PC-9 (cell line): ENCODE results near the gene SNTG2. TPM values are rescaled to one million over a fixed set of nuclear protein-coding genes. Genes with fewer than 3 reads are reported as not detected.

Source experiments
- BruUV-seq: library from RNA; stranded (reverse); fragments of 400-500 nt; replicated peaks from 2 replicates; lab custom pipeline; 2021; lab: Mats Ljungman, UMichigan
- CTCF ChIA-PET: fragments of 300-600 bp; sonication (Branson Sonifier 250); formaldehyde crosslinking; loops from one replicate; lab custom pipeline; 2022; ENCODE audit warnings: antibody characterized with exemption; lab: Charles Lee
- POLR2A ChIA-PET: fragments of 300-600 bp; sonication (Branson Sonifier 250); formaldehyde crosslinking; loops from one replicate; lab custom pipeline; 2022; ENCODE audit warnings: antibody characterized with exemption; ENCODE audit not compliant: unreplicated experiment; lab: Charles Lee
- DNase-seq, 2 experiments: peaks; one replicate each; pipeline versions ENCODE4 v3.0.0 to v3.0.0-alpha.2; 2015 to 2022; ENCODE audit warnings: mixed read lengths in 1 of 2
- H2AFZ ChIP-seq: fragments of 200-600 bp; sonication (generic); 2 replicates; pipeline ENCODE4 v1.8.1; 2017; ENCODE audit warnings: antibody characterized with exemption
- H3F3A ChIP-seq: fragments of 200-600 bp; sonication (generic); 2 replicates; pipeline ENCODE4 v1.8.1; 2017; ENCODE audit warnings: antibody characterized with exemption, mild to moderate bottlenecking, low read depth; ENCODE audit not compliant: insufficient read depth
- H3K27ac ChIP-seq: fragments of 200-600 bp; sonication (generic); 2 replicates; pipeline ENCODE4 v1.6.1; 2016; ENCODE audit warnings: mixed run types
- H3K27me3 ChIP-seq: fragments of 200-600 bp; sonication (generic); 2 replicates; pipeline ENCODE4 v1.6.1; 2016; ENCODE audit warnings: low read depth, mixed run types; ENCODE audit not compliant: insufficient read depth
- H3K36me3 ChIP-seq: fragments of 200-600 bp; sonication (generic); 2 replicates; pipeline ENCODE4 v1.6.1; 2016; ENCODE audit warnings: low read depth, mixed run types
- H3K4me1 ChIP-seq: fragments of 200-600 bp; sonication (generic); replicated peaks from 2 replicates; pipeline ENCODE4 v1.6.1; 2016; ENCODE audit warnings: mixed run types; ENCODE audit not compliant: insufficient read depth
- H3K4me2 ChIP-seq: fragments of 200-600 bp; sonication (generic); 2 replicates; pipeline ENCODE4 v1.6.1; 2017; ENCODE audit warnings: mixed run types
- H3K4me3 ChIP-seq: fragments of 200-600 bp; sonication (generic); 2 replicates; pipeline ENCODE4 v1.6.1; 2016; ENCODE audit warnings: mixed run types
- H3K79me2 ChIP-seq: fragments of 200-600 bp; sonication (generic); 2 replicates; pipeline ENCODE4 v1.6.1; 2017; ENCODE audit warnings: low read depth, mixed run types
- H3K9me2 ChIP-seq: fragments of 200-600 bp; sonication (generic); 2 replicates; pipeline ENCODE4 v1.8.1; 2017; ENCODE audit warnings: mild to moderate bottlenecking; ENCODE audit not compliant: insufficient read depth
- H3K9me3 ChIP-seq: fragments of 200-600 bp; sonication (generic); 2 replicates; pipeline ENCODE4 v1.8.1; 2016; ENCODE audit warnings: low read depth; ENCODE audit not compliant: insufficient read depth
- H4K20me1 ChIP-seq: fragments of 200-600 bp; sonication (generic); 2 replicates; pipeline ENCODE4 v1.8.1; 2017; ENCODE audit not compliant: insufficient read depth
- EZH2 ChIP-seq: fragments of 200-600 bp; sonication (generic); IDR thresholded peaks from 2 replicates; pipeline ENCODE4 v1.8.0; 2017; ENCODE audit warnings: antibody characterized with exemption, low read depth
- intact Hi-C: fragments of 100-400 bp; cut with micrococcal nuclease; formaldehyde crosslinking; loops from one replicate; pipeline ENCODE4 v1.10.0; 2022; ENCODE audit not compliant: unreplicated experiment
- total RNA-seq: library from RNA; stranded (reverse); gene quantifications from 2 replicates; pipeline ENCODE4 v1.2.3, GENCODE V29; 2021
- TF ChIP-seq, protein P1 (sequence below): fragments of 200-600 bp; sonication (generic); conservative IDR thresholded peaks from 2 replicates; pipeline ENCODE4 v1.6.1; 2017; ENCODE audit warnings: mixed run types, antibody characterized with exemption, mild to moderate bottlenecking, moderate library complexity

SNTG2 gene
- total RNA-seq, 1 experiment from 2014 or later, result not detected

DNA sequence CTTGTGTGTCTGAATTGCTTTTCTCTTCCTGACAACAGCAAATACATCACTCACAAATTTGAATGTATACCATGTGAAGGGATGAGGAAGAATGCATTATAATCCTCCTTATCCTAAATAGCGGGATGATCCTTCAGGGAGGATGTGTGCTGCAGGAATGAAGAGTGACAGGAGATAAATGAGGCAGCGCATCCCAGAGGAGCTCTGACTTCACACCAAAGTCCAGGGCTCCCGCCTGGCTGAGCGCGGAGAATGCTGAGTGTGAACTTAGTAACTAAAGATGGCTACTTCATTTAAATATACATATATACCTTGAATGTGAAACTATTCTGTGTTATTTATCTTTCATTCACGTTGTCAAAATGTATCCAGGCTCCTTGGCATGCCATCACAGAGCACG, 317.4 kb downstream of the SNTG2 start:
- Histone ChIP-seq H3F3A (no peaks in the 10 kb centered on the region), H3K4me2 (no peak overlapping the region), H3K79me2 (no peaks in the 10 kb centered on the region), H3K27me3 (peaks cover 81% of the 10 kb centered on the region), H3K4me3 (no peak overlapping the region), H4K20me1 (no peaks in the 10 kb centered on the region; the same call in 1 of the 2 replicates), H3K9me2 (no peaks in the 10 kb centered on the region), H3K36me3 (no peaks in the 10 kb centered on the region), H3K9me3 (no peaks in the 10 kb centered on the region), H2AFZ (no peak overlapping the region), H3K27ac (no peak overlapping the region), H3K4me1 (no peaks in the 10 kb centered on the region)
- no peak for DNase-seq
- ChIA-PET POLR2A (no interaction called here), CTCF (no interaction called here)
- no TSS peak for BruUV-seq
- TF ChIP-seq, protein P1, sequence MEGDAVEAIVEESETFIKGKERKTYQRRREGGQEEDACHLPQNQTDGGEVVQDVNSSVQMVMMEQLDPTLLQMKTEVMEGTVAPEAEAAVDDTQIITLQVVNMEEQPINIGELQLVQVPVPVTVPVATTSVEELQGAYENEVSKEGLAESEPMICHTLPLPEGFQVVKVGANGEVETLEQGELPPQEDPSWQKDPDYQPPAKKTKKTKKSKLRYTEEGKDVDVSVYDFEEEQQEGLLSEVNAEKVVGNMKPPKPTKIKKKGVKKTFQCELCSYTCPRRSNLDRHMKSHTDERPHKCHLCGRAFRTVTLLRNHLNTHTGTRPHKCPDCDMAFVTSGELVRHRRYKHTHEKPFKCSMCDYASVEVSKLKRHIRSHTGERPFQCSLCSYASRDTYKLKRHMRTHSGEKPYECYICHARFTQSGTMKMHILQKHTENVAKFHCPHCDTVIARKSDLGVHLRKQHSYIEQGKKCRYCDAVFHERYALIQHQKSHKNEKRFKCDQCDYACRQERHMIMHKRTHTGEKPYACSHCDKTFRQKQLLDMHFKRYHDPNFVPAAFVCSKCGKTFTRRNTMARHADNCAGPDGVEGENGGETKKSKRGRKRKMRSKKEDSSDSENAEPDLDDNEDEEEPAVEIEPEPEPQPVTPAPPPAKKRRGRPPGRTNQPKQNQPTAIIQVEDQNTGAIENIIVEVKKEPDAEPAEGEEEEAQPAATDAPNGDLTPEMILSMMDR, result no peak
- TF ChIP-seq EZH2, result no peak
- intact Hi-C loops, result no loop called here

DNA sequence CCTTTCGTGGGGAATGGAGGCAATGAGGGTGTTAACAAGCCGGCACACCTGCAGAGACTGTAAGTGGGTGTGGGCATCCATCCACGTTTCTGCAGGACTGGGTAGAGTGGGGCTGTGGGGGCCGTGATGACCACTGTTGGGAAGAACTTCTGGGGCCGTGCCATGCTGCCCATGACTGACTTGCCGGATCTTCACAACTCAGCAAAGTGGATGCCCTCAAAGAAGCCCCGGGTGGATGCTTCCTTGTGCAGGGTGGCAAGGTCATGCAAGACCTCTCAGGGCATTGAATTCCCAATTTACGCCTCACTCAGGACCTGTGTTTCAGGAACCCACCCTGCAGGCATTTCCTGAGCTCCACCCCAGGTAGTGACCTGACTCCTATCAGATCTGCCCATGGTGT, 319.2 kb downstream of the SNTG2 start:
- intact Hi-C loops, result no loop called here
- H3F3A ChIP-seq, result no peaks in the 10 kb centered on the region

DNA sequence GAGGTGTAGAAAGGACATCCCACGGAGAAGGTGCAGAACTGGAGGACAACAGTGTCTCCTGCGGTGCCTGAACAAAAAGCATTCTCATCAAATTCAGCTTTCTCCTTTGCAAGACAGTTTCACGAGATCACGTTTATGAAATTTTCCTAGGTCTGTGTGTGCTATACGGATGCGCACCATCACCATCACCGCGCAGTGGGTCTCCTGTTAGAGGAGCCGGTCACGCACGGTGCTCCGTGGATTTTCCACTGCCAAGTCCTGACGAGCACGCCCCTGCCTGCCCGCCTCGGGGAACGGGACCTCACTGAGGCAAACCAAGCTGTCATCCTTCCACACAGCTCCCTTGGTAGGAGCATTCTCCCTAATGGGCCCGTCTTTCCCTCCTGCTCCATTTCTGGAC, 322.2 kb downstream of the SNTG2 start:
- no peaks in the 10 kb centered on the region for H3K79me2 ChIP-seq
- no peak overlapping the region for H3K4me2 ChIP-seq
- H3K27ac ChIP-seq, result no peak overlapping the region
- H4K20me1 ChIP-seq, result no peaks in the 10 kb centered on the region; the same call in 1 of the 2 replicates
- TF ChIP-seq EZH2, result no peak
- TF ChIP-seq, protein P1, result no peak
- no peaks in the 10 kb centered on the region for H3F3A ChIP-seq
- BruUV-seq, result no TSS peak
- no peak for DNase-seq
- ChIA-PET CTCF (no interaction called here), POLR2A (no interaction called here)
- peaks cover 73% of the 10 kb centered on the region for H3K27me3 ChIP-seq
- H3K4me1 ChIP-seq, result no peaks in the 10 kb centered on the region
- no peak overlapping the region for H2AFZ ChIP-seq
- no peaks in the 10 kb centered on the region for H3K36me3 ChIP-seq
- intact Hi-C loops, result no loop called here
- H3K9me3 ChIP-seq, result no peaks in the 10 kb centered on the region
- H3K9me2 ChIP-seq, result no peaks in the 10 kb centered on the region
- H3K4me3 ChIP-seq, result no peak overlapping the region

More for the DNA sequence above, 319.2 kb downstream of the SNTG2 start:
- H3K79me2 ChIP-seq, result no peaks in the 10 kb centered on the region
- POLR2A ChIA-PET, result no interaction called here
- H3K27me3 ChIP-seq, result peaks cover 89% of the 10 kb centered on the region
- DNase-seq, result no peak
- H3K4me2 ChIP-seq, result no peak overlapping the region
- no peaks in the 10 kb centered on the region; the same call in 1 of the 2 replicates for H4K20me1 ChIP-seq
- H3K9me2 ChIP-seq, result no peaks in the 10 kb centered on the region
- H2AFZ ChIP-seq, result no peak overlapping the region
- CTCF ChIA-PET, result no interaction called here
- no peaks in the 10 kb centered on the region for H3K4me1 ChIP-seq
- H3K4me3 ChIP-seq, result no peak overlapping the region
- TF ChIP-seq EZH2, result no peak
- TF ChIP-seq, protein P1, result no peak
- BruUV-seq, result no TSS peak
- H3K36me3 ChIP-seq, result no peaks in the 10 kb centered on the region
- H3K27ac ChIP-seq, result no peak overlapping the region
- H3K9me3 ChIP-seq, result no peaks in the 10 kb centered on the region
